ENCODE data around the gene TCIRG1.

Gene TCIRG1

DNA sequence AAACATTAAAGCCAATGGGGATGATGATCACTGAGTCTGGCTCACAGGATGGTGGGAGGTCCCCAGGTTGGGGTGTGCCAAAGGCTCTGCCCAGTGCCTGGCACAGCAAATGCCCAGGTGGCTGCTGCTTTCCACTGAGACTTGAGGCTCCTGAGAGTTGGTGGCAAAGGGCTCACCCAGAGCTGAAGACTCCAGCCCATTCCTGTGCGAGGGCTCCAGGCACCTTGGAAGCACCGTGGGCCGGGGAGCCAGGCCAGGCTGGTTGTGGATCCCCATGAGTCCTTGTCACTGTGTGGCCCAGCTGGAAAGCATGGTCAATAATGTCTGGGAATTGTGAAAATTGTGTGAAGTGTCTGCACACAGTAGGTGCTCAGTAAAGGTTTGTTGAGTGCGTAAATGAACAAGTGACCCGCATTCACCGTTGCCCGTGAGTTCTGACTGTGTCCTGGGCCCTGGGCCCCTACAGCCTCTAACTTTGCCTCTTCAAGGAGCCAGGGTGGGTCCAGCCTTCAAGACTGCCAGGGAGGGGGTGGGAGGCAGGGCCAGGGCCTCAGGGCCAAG, 32.1 kb upstream of the TCIRG1 start:
- no peak for DNase-seq (ENCODE audit: low spot score)

DNA sequence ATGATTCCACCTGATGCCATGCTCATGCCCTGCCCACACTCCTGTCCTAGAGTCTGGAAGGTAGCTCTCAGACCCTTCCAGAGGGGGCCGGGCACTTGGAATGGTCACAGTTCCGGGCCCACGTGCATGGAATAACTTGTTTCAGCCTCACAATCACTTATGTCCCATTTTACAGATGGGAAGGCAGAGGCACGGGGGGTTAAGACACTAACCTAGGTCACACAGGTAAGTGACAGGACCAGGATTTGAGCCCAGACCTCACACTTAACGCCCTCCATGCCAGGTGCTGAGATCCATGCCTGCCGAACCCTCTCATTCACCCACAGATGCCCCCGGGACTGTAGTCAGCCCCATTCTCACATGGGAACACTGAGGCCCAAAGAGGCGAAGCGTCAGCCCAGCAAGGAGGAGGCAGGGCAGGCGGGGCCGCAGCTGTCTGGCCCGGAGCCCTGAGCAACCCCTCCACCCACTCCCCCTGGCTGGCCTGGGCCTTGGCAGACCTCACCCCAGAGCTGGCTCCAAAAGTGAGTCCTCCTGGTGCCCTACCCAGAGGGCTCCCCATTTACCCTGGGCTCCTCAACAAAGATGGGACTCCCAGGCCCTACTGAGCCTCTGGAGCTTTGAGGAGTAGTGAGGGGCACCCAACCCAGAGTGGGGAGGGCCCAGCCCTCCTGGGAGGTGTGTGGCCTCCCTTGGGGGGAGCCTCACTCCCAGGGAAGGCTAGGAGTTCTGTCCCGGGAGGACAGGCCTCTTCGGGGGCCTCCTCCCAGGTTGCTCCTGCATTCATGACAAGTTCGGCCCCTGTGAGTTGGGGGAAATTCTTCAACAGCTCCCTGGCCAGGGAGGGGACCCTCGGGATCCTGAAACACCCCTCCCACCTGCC, 31.1 kb upstream of the TCIRG1 start:
- DNase-seq (ENCODE audit: low spot score) = no peak

DNA sequence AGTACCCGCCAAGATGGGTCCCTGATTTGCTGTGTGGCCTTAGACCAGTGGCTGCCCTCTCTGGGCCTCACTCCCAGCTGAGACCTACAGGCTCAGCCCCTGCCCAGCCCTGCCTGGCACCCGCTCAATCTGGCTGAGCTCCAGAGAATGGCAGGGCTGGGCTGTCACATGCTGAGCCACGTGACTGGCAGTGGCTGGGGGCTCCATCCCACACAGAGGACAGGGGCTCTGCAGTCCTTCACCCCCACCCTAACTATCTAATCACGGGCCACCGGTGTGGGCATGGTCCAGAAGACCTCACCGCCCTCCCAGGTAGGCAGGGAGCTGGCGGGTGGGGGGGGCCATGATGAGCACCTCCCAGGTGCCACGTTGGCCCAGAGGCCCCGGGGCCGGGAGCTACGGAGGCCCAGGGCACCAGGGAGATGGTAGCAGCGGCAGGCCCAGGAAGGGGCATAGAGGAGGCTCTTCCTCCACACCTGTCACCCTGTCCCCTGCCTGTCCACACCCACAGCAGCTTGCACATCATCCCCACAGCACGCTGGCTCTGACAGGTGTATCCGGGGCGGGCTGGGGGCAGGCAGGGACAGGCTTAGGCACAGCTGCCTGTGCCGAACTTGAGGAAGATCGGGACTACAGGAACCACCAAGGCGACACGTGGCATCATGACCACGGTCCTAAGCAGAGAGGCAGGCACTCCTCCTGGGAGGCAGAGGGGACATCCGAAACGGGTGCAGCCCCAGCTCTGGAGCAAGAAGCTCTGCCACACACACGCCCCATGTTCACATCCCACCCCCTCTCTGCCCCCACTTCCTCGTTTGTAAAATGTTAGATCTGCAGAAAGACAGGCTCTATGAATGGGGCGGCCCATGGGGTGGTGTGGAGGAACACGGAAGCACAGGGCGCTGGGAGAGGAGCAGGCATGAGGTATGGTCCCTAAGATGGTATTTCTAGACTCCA, 30.2 kb upstream of the TCIRG1 start:
- no peak for DNase-seq (ENCODE audit: low spot score)

DNA sequence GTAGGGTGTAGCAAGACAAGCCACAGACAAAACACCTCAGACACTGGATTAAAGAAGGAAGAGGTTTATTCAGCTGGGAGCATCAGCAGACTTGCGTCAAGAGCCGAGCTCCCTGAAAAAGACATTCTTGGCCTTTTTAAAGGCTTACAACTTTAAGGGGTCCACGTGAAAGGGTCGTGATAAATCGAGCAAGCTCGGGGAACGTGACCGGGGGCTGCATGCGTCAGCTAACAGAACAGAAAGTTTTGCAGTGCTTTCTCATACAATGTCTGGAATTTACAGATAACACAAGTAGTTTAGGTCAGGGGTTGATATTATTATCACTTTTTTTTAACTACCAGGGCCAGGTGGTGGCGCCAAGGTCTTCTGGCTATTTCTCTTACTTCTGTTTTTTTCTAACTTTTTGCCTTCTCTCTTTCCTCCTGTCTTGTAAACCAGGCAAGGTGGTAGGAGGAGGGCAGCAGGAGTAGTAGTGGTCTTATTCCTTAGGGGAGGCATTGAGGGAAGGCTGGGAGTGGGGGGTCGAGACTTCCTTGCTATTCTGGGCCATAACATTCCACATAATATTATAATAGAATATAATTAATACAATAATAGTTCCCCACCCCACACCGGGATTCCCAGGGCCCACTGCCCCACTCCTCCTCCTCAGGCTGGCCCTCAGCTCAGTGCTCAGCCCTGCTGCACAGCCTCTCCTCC, 29.3 kb upstream of the TCIRG1 start:
- DNase-seq (ENCODE audit: low spot score) = no peak

DNA sequence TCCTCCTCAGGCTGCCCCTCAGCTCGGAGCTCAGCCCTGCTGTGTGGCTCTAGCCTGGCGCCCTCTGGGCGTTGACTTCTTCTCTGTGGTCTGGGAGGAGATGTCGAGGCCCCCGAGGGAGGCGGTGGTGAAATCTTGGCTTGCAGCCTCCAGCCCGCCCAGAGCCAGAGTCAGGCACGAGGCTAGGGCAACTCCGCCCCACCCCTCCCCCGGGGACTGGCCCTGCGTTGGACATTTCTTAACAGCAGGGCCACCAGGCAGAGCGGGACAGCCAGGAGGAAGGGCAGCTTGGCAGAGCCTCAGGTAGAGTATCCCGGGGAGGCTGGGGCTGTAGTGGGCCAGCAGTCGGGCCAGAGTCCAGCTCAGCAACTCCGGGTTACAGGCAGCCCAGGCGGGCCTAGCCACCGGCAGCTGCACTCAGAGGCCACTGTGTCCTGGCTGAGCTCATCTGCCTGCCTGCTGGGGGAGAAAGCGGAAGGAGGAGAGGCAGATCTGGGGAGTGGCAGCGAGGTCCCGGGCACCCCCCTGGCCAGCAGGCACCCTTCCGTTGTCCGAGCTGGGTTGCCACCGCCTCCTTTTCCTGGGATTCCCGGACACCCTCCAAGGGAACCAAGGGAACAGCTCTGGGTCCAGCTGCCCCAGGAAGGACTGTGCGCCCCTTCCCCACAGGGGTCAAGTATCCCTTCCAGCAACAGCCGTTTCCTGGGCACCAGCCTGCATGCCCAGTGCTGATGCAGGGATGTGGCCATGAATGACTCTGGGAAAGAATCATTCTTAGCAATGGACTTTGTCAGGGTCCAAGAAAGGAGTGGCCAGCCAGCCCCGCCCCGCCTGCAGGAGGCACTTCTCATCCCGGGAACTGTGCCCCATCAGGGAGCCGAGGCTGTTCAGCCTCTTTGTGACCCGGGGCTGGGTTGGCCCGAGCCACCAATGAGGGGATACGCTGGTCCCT, 28.5 kb upstream of the TCIRG1 start, which contains the start of gene ALDH3B1:
TSS of gene ALDH3B1 (plus strand) at position 238 of the 952 bp plus-strand sequence. CDS start 4,971 bp downstream, outside the sequence.
- peak; percentile 55 for DNase-seq (ENCODE audit: low spot score)

DNA sequence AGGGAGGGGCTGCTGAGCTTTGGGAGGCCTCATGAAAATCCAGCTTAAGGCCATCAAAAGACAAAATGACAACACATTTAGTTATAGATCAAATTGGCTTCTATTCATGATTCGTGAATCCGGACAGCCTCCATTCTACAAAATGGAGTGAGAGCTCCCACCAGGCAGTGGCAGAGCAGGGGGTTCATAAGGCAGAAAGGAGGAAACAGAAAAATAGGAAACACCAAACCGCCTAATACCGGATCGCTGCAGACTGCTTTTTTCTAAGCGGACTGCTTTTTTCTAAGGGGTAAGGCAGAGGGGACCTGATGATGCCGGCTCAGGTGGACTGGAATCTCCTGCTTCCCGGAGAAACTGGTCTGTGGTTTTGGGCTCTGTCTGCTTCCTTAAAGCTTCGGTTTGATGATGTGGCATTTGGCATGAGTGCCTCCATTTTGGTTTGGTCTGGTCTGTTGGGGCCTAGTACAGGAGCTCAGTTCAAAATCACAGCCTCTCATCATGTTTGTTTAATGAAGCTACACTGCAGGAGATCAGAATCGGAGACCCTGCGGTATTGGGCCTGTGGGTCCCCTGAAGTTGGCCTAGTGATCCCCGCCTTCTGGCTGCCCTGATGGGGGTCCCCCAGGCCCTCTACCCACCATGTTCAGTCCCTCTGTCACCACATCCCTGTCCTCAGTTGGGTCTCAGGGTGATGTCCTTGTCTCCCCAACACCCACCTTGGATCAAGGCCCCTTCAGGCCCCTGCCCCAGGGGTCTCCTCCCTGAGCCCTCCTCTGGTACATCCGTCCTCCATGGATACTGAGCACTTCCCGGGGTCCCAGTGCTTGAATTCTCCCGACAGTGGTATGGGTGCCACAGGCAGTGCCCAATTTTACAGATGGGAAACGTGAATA, 27.5 kb upstream of the TCIRG1 start:
- DNase-seq (ENCODE audit: low spot score) = no peak

DNA sequence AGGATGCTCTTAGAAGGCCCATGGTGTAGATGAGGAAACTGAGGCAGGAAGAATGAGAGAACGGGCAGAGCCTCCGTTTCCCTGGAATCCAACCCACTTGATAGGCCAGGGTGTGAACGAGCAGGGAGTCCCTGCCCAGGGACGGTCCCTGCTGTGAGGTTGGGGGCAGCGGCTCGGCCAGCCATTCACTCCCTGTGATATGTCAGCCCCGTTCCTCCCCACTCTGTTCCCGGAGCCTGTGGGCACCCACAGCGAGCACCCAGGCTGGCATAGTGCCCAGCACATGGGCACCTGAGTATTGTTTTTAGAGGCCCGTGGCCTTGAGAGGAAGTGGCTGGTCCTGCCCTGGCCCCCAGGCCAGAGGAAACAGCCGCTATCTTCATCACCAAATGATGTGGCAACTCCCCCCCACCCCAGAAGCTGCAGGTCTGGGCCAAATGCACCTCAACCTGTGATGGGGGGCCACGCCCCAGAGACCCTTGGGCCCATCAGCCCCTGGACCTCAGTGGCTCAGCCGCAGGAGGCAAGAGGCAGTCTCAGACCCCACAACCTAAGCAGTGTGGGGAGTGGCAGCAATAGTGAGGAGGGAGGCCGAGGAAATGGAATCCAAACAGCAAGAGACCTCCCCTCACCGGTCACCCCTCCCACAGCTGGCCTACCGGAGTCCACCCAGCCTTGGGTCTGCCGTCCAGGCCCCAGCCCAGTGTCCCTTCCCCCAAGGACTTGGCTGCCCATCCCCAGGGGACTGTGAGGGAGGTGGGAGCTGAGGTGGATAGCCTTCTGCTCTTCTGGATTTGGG, 26.6 kb upstream of the TCIRG1 start:
- no peak for DNase-seq (ENCODE audit: low spot score)

DNA sequence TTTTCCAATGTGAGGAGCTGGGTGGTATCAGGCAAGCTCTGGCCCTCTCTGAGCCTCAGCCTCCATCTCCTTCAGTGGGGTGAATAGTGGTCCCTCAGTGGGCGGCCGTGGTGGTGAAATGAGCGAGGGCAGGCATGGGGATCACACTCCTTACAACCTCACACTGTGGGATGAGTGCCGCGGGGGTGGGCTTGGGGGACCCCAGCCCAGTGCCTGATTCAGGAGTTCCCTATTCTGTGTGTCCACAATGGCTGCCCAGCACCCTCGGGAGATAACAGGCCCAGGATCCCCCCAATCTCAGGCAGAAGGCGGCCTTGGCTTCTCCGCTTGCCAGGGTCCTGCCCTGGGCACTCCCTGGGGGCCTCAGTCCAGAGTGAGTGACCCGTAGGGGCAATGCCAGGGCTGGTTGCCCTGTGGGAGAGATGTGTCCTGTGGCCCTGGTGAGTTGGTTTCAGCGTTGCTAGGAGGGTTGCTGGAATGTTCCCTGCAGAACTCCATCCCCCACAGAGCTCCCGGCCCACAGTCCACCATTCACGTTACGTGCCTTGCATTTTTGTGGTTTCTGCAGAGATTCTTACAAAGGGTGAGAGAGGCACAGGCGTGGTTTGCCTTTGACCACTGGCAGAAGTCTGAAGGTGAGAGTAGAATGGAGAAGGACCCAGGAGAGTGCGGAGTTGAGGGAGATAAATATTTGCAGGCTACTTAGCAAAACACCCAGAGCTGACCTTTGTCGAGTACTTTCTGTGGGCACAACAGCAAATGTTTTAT, 25.8 kb upstream of the TCIRG1 start:
- no peak for DNase-seq (ENCODE audit: low spot score)

DNA sequence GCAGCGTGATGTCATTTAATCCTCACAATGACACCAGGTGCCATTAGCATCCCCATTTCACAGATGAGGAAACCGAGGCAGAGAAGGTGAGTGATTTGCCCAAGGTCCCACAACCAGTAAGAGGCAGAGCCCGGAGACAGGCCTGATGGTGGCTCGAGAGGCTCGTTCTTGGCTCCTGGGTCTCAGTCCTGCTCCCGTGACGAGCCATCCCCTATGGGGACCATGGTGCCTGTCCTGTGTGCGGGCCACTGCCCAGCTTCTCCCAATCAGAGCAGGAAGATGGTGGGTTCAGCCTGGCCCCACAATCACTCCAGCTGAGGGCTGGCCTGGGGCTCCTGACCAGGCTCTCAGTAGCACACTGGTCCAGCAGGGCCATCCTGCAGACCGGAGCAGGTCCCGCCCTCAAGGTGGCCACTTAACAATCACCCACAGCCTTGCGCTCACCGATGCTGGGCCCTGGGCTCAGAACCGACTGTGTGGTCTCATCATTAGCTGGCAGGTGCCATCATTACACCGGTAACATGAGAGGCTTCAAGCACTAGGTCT, 25.1 kb upstream of the TCIRG1 start:
- no peak for DNase-seq (ENCODE audit: low spot score)

DNA sequence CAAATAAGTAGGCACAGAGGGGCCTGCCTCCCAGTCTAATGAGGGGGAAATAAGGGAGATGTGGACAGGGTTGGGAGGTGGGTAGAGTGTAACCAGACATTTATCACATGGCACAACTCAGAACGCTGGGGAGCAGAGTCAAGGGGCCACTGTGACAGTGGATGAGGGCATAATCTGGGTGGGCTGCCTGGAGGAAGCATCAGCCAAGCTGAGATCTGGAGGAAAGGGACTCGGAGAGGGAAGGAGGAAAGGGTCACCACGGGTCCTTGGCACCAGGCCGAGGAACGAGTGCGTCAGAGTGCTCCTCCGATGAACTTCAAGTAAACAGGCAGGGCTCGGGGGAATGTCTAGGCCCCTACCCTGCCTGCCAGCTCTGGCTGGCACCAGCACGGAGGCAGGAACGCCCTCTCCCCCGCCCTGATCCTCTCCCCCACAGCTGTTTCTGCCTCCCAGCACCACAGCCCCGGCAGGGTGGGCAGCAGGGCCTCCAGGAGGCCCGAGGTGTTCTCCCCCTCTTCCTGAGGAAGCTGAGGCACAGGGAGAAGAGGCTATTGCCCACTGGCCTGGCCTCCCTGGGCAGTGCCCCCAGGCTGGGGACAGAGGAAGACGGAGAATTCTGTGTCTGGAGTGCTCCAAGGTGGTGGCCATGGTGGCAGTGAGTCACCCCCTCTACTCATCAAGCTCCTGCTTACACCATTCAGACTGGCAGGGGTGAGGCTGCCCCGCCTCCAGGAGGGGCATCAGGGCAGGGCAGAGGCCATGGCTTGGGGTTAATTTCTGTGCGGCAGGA, 24.5 kb upstream of the TCIRG1 start:
- no peak for DNase-seq (ENCODE audit: low spot score)

DNA sequence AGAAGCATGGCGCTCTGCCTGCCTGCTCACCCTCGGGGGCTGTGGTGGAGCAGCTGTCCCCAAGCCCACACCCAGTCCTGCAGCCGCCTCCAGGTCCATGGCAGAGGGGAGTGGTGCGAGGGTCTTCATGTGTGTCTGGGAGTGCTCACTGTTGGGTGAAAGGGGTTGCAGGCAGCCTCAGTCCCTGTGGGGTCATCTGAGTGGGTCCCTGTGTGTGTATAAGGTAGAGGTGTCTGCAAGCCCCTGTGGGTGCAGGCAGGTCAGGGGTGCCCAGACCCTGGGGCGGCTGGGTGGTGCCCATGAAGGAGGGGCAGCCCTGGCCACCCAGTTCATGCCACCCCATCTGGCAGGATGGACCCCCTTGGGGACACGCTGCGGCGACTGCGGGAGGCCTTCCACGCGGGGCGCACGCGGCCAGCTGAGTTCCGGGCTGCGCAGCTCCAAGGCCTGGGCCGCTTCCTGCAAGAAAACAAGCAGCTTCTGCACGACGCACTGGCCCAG, 23.8 kb upstream of the TCIRG1 start:
- no peak for DNase-seq (ENCODE audit: low spot score)

DNA sequence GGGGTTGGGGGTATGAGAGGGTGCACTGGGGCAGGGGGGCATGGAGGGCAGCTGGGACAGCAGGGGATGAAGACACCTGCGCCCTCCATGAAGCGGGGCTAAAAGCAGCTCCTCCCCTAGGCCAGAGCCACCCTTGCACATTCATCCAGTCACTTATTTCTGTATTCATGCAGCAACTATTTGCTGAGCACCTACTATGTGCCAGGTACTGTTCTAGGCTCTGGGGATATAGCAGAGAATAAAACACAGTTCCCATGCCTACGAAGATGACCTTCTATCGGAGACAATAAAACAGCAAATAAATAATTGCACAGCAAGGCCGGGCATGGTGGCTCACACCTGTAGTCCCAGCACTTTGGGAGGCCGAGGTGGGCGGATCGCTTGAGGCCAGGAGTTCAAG, 23.4 kb upstream of the TCIRG1 start:
- DNase-seq (ENCODE audit: low spot score) = no peak

DNA sequence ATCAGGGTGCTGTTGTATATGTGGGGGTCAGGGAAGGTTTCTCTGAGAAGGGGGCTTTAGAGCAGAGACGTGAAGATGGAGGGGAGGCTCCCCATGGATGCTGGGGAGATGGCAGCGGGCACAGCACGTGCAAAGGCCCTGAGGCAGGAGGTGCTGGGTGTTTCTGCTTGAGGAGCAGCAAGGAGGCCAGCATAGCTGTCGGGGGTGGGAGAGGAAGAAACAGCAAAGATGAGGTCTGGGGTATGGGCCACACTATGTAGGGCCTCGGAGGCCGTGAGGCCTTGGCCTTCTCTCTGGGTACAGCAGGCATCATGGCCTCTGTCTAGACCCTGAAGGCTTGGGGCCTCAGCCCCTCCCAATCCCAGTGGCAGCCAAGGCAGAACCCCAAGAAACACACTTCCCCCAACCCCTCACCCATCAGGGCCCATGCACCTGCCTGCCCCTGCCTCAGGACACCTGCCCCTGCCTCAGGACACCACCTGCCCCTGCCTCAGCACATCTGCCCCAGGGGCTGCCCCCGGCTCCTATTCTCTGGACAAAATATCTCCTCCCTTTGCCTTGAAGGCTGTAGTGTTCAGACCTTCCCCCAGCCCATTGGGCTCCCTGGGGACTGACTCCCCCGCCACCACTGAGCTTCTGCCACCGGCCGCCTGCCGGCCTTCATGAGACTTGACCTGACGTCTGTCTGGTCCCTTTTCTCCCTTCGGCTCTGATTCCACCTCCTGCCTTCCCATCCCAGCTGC, 22.5 kb upstream of the TCIRG1 start:
- DNase-seq (ENCODE audit: low spot score) = peak; percentile 56

DNA sequence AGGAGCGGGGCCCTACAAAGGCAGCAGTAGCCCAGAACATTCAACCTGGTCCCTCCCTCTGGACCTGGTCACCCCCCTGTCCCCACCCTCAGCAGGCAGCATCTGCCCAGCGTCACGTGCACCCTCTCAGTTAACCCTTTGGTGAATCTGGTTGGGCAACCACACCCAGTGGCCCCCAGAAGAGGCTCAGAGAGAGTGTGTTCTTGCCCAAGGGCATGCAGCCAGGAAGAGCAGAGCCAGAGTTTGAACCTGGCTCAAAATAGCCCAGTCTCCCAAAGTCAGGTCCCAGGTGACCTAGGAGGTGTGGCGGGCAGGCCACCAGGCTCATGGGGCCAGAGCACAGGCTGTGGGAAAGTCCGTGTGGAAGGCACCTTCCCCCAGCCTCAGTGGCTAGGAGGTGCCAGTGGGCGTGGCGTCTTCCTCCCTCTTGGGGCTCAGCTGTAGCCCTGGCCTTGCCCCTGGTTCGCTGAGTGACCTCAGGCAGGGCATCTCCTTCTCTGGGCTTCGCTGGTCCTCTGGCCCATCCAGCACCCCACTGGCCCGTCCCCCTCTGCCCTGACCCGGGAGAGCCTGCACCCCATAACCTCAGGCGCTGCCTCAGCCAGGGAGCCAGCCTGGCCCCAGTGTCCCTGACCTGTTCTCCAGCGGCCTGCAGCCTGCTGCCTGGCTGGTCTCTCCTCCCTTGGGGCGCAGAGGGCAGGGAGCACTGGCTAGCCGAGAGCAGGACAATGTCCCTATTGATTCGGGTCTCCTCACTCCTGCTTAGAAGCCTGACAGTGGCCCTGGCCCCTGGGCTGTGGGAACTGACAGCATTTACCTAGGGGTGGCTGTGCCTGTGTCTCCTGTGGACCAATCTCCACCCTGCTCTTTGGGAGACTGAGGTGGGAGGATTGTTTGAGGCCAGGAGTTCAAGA, 21.7 kb upstream of the TCIRG1 start:
- no peak for DNase-seq (ENCODE audit: low spot score)
